ENCODE data around the gene DLGAP1. TPM values are rescaled to one million over a fixed set of nuclear protein-coding genes. Genes with fewer than 3 reads are reported as not detected.

DLGAP1 gene
- total and polyA plus RNA-seq, 2 of the 8 experiments (the other 6 are each of a cell fraction or from before 2014, with no cell fraction given), result 11.8 to 16.9 TPM

- H2AFZ ChIP-seq (ENCODE audit: low read length), result no peak overlapping the region
- H3K14ac ChIP-seq (ENCODE audit: insufficient read length), result no peak overlapping the region
- FAIRE-seq, result no peak
- no peak for DNase-seq (ENCODE audit: low read depth in 1 of 2, low spot score in 2 of 2)
- peak overlapping the region; percentile 21 for H3K4ac ChIP-seq (replicated peaks; ENCODE audit: insufficient read length, low read depth, low read length)
- no peak overlapping the region for H3K18ac ChIP-seq (ENCODE audit: extremely low read depth, low read length)
- H4K91ac ChIP-seq (replicated peaks; ENCODE audit: insufficient read length, low read length), result peak overlapping the region; percentile 55
- H3K36me3 ChIP-seq (ENCODE audit: control insufficient read depth in 2 of 4, insufficient read depth in 4 of 4, low read length in 3 of 4), result no peaks in the 10 kb centered on the region
- WGBS, 2 experiments (ENCODE audit: extremely low coverage in 1 of 2, insufficient coverage in 1 of 2, insufficient read length in 1 of 2, insufficient replicate concordance in 2 of 2, low coverage in 1 of 2, low lambda C conversion rate in 2 of 2, missing lambda C conversion rate in 1 of 2), result 96% methylated on average over 5 of the region's 5 CpGs; no CpG with 5 or more reads in 1 of the 2 experiments
- no peaks in the 10 kb centered on the region for H3K79me1 ChIP-seq (ENCODE audit: low read depth, low read length)
- no peak overlapping the region for H4K5ac ChIP-seq (ENCODE audit: insufficient read length, low read depth, low read length)
- no peaks in the 10 kb centered on the region for H3K23me2 ChIP-seq (ENCODE audit: low read depth, low read length)
- H3K4me1 ChIP-seq (replicated peaks in 1 of 4; ENCODE audit: control insufficient read depth in 3 of 4, insufficient read depth in 4 of 4, low read length in 3 of 4), result peaks cover 9 to 21% (median 11%) of the 10 kb centered on the region in 4 experiments
- H2BK120ac ChIP-seq (replicated peaks; ENCODE audit: low read depth, low read length), result peak overlapping the region; percentile 38
- no peaks in the 10 kb centered on the region for H4K20me1 ChIP-seq (replicated peaks in 1 of 2; ENCODE audit: control insufficient read depth in 1 of 2, insufficient read depth in 2 of 2, low read length in 2 of 2)
- H3K23ac ChIP-seq (ENCODE audit: insufficient read length), result no peak overlapping the region
- H2BK15ac ChIP-seq (ENCODE audit: low read length), result 0 out of 2 replicates have a peak overlapping the region, but pooled peaks have one; percentile 5
- H3K27me3 ChIP-seq (replicated peaks in 1 of 4; ENCODE audit: control insufficient read depth in 3 of 4, extremely low read depth in 1 of 4, insufficient read depth in 3 of 4, low read length in 3 of 4), result no peaks in the 10 kb centered on the region
- 0 out of 2 replicates have a peak overlapping the region, but pooled peaks have one; percentile 10 for H2BK12ac ChIP-seq (ENCODE audit: low read depth, low read length)
- ChIA-PET CTCF (ENCODE audit: partially characterized antibody) (interaction anchor here (1.1 to 1.7 kb wide), 5 partner anchors 8 to 348 kb away, joined by 3 to 4 read pairs (median 3); no protein-coding TSS in a partner anchor), POLR2A (ENCODE audit: partially characterized antibody) (interaction anchor here (0.8 to 3.1 kb wide), 4 partner anchors 17 to 330 kb away, joined by 3 to 12 read pairs (median 4); no protein-coding TSS in a partner anchor)
- no peak overlapping the region for H3K4me3 ChIP-seq (ENCODE audit: extremely low read depth in 1 of 4, insufficient read depth in 2 of 4, low read depth in 3 of 4, low read length in 4 of 4)
- H3K9ac ChIP-seq (replicated peaks in 1 of 4; ENCODE audit: extremely low read depth in 1 of 4, low read depth in 3 of 4, low read length in 3 of 4), result no peak overlapping the region
- peak overlapping the region; percentile 59; the same call in 1 of the 2 replicates for H2AK5ac ChIP-seq (ENCODE audit: low read depth, low read length)
- H3K9me3 ChIP-seq (ENCODE audit: insufficient read depth in 2 of 2, low read depth in 1 of 2, low read length in 1 of 2), result peaks cover 0 to 2% of the 10 kb centered on the region in 2 experiments; a peak in 1 of 4 replicates
- no peak overlapping the region for H3K4me2 ChIP-seq (ENCODE audit: insufficient read depth in 1 of 2, low read depth in 2 of 2, low read length in 2 of 2)
- H4K8ac ChIP-seq (ENCODE audit: extremely low read depth, insufficient read depth, low read length), result no peak overlapping the region
- peak overlapping the region; percentile 53; the same call in 1 of the 2 replicates for H2BK20ac ChIP-seq (ENCODE audit: low read length)
- H3K79me2 ChIP-seq (ENCODE audit: control insufficient read depth in 1 of 2, insufficient read depth in 2 of 2, low read length in 2 of 2), result no peaks in the 10 kb centered on the region
- H2BK5ac ChIP-seq (ENCODE audit: low read depth, low read length), result no peak overlapping the region
- H3K56ac ChIP-seq (replicated peaks; ENCODE audit: insufficient read length, low read depth, low read length), result no peak overlapping the region
- H3K27ac ChIP-seq (ENCODE audit: low read depth, low read length), result no peak overlapping the region
- TF ChIP-seq TEAD4 (IDR thresholded peaks at IDR 0.05; ENCODE audit: low read depth, low read length) (no peak), MAX (IDR thresholded peaks at IDR 0.05) (no peak), CTCF (IDR thresholded peaks at IDR 0.05; ENCODE audit: control extremely low read depth in 1 of 3, insufficient read depth in 1 of 3, low read depth in 1 of 3, low read length in 3 of 3) (no peak), GTF2F1 (IDR thresholded peaks at IDR 0.05; ENCODE audit: borderline replicate concordance, low read depth, low read length) (no peak), SUZ12 (IDR thresholded peaks at IDR 0.05; ENCODE audit: low read length) (no peak), CHD1 (IDR thresholded peaks at IDR 0.05; ENCODE audit: low read depth, low read length) (no peak), SIRT6 (IDR thresholded peaks at IDR 0.05; ENCODE audit: low read length) (no peak), CTBP2 (IDR thresholded peaks at IDR 0.05; ENCODE audit: borderline replicate concordance, insufficient read depth, insufficient read length, low read length) (no peak), E2F6 (IDR thresholded peaks at IDR 0.05) (no peak)
Measured at GRCh38 chr18:3626929-3627458, 828.1 kb downstream of the DLGAP1 start.
